K562 (cell line): ENCODE measurements around the gene DTNBP1. TPM values are rescaled to one million over a fixed set of nuclear protein-coding genes. Genes with fewer than 3 reads are reported as not detected.

ENCODE experiments used
- FOXK1 ChIP-seq: sonication (generic); formaldehyde crosslinking; IDR thresholded peaks from 2 replicates; pipeline ENCODE4 v1.8.0; 2022; ENCODE audit warnings: missing genetic modification reagents, mild to moderate bottlenecking, borderline replicate concordance
- GABPA ChIP-seq: fragments of 200-800 bp; sonication (Bioruptor generic); conservative IDR thresholded peaks from 2 replicates; pipeline ENCODE4 v1.6.1; 2016; ENCODE audit warnings: low read depth, missing genetic modification characterization, missing compliant biosample characterization
- NEUROD1 ChIP-seq: fragments of 150-350 bp; IDR thresholded peaks from 2 replicates; pipeline ENCODE4 v1.6.1; 2014; ENCODE audit warnings: borderline replicate concordance, low read length, low read depth; ENCODE audit not compliant: partially characterized antibody
- NFIC ChIP-seq: fragments of 450-650 bp; IDR thresholded peaks from 2 replicates; pipeline ENCODE4 v1.6.1; 2017; ENCODE audit warnings: mild to moderate bottlenecking, inconsistent platforms
- NFIX ChIP-seq: fragments of 250-450 bp; sonication (Bioruptor Pico); IDR thresholded peaks from 2 replicates; pipeline ENCODE4 v1.4.0; 2020; ENCODE audit warnings: low read depth, mild to moderate bottlenecking, moderate library complexity
- NONO ChIP-seq, 2 experiments: fragments of 200-400 bp in 1 of 2; fragments of 450-650 bp in 1 of 2; formaldehyde crosslinking in 1 of 2; IDR thresholded peaks; 2 replicates each; pipeline ENCODE4 v1.6.1; 2017; ENCODE audit warnings: low read depth in 2 of 2, mild to moderate bottlenecking in 2 of 2, moderate library complexity in 2 of 2, low read length in 1 of 2
- RFX1 ChIP-seq: fragments of 450-650 bp; IDR thresholded peaks from 2 replicates; pipeline ENCODE4 v1.6.1; 2016; ENCODE audit warnings: mild to moderate bottlenecking, moderate library complexity
- ZNF124 ChIP-seq: sonication (generic); formaldehyde crosslinking; IDR thresholded peaks from 2 replicates; pipeline ENCODE4 v1.8.1; 2022; ENCODE audit warnings: missing genetic modification reagents
- ZNF232 ChIP-seq: sonication (generic); formaldehyde crosslinking; IDR thresholded peaks from 2 replicates; pipeline ENCODE4 v1.8.0; 2022; ENCODE audit warnings: mild to moderate bottlenecking, missing genetic modification reagents
- polyA plus RNA-seq, 8 experiments: library from polyadenylated mRNA; depleted of rRNA in 4 of 8; stranded (reverse) in 5 of 8; unstranded in 3 of 8; fragments of >200 nt; fragmentation: Nextera tagmentation in 2 of 8; fragmentation: Illumina TruSeq in 1 of 8; extraction: Ambion mirVana in 2 of 8; extraction: Trizol in 1 of 8; gene quantifications; 2 replicates each; pipeline versions ENCODE4 v1.2.1 to v1.2.3, GENCODE V29; 2011 to 2014; ENCODE audit warnings: inconsistent platforms in 1 of 8, missing spikeins in 1 of 8
- total RNA-seq, 7 experiments: library from RNA; depleted of rRNA in 6 of 7; stranded (reverse); fragments of >200 nt in 6 of 7; fragmentation: Illumina TruSeq in 2 of 7; extraction: Trizol in 2 of 7; gene quantifications; 2 replicates each; pipeline versions ENCODE4 v1.2.1 to v1.2.3, GENCODE V29; 2011 to 2021; ENCODE audit warnings: low replicate concordance in 1 of 7
- TF ChIP-seq, protein P1 (sequence below): fragments of 450-650 bp; formaldehyde crosslinking; IDR thresholded peaks from 2 replicates; pipeline ENCODE4 v1.4.0; 2022; ENCODE audit warnings: missing genetic modification characterization
- TF ChIP-seq, protein P2 (sequence below): sonication (generic); formaldehyde crosslinking; IDR thresholded peaks from 2 replicates; pipeline ENCODE4 v1.8.0; 2023; ENCODE audit warnings: missing genetic modification reagents, mild to moderate bottlenecking, borderline replicate concordance
- TF ChIP-seq, protein P3 (sequence below), 2 experiments: fragments of 450-650 bp; IDR thresholded peaks; 2 replicates each; pipeline ENCODE4 v1.6.1; 2016
- TF ChIP-seq, protein P4 (sequence below): fragments of 250-450 bp; sonication (Bioruptor Pico); IDR thresholded peaks from 2 replicates; pipeline ENCODE4 v1.5.0; 2020; ENCODE audit warnings: mild to moderate bottlenecking
- TF ChIP-seq, protein P5 (sequence below): sonication (generic); formaldehyde crosslinking; IDR thresholded peaks from 2 replicates; pipeline ENCODE4 v1.8.0; 2023; ENCODE audit warnings: mild to moderate bottlenecking, missing genetic modification reagents

Gene DTNBP1
- total and polyA plus RNA-seq, 9 of the 15 experiments (the other 6 are each of a cell fraction or from before 2014, with no cell fraction given): 16.7 to 54.5 (median 21.4) TPM

DNA sequence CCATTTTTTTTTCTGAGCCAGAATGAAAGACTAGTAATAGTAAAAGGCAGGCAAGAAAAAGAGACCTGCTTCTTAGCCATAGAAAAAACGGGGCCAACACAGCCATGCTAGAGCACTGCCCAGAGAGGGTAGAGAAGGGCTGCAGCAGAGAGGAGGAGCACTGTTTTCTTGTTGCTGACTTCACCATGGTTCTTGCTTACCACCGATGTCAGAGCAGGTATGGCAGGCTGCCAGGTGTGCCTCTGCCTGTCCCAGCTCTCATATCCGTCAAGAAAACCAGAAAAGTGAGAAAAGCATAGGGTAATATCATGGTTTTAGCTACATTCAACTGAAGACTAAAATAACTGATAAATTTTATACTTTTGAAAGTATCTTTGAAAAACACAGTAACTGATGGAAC lies 60.7 kb downstream of the DTNBP1 start (continued):
- TF ChIP-seq, protein P1, sequence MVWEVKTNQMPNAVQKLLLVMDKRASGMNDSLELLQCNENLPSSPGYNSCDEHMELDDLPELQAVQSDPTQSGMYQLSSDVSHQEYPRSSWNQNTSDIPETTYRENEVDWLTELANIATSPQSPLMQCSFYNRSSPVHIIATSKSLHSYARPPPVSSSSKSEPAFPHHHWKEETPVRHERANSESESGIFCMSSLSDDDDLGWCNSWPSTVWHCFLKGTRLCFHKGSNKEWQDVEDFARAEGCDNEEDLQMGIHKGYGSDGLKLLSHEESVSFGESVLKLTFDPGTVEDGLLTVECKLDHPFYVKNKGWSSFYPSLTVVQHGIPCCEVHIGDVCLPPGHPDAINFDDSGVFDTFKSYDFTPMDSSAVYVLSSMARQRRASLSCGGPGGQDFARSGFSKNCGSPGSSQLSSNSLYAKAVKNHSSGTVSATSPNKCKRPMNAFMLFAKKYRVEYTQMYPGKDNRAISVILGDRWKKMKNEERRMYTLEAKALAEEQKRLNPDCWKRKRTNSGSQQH (CRISPR knock-in tag): no peak
- TF ChIP-seq NFIC: peak; percentile 85
- TF ChIP-seq NFIX (CRISPR knock-in tag): 0 out of 2 replicates have a peak, but pooled peaks have one; percentile 27
- TF ChIP-seq GABPA (tag): no peak
- no peak for TF ChIP-seq FOXK1 (CRISPR knock-in tag)
- TF ChIP-seq, protein P2, sequence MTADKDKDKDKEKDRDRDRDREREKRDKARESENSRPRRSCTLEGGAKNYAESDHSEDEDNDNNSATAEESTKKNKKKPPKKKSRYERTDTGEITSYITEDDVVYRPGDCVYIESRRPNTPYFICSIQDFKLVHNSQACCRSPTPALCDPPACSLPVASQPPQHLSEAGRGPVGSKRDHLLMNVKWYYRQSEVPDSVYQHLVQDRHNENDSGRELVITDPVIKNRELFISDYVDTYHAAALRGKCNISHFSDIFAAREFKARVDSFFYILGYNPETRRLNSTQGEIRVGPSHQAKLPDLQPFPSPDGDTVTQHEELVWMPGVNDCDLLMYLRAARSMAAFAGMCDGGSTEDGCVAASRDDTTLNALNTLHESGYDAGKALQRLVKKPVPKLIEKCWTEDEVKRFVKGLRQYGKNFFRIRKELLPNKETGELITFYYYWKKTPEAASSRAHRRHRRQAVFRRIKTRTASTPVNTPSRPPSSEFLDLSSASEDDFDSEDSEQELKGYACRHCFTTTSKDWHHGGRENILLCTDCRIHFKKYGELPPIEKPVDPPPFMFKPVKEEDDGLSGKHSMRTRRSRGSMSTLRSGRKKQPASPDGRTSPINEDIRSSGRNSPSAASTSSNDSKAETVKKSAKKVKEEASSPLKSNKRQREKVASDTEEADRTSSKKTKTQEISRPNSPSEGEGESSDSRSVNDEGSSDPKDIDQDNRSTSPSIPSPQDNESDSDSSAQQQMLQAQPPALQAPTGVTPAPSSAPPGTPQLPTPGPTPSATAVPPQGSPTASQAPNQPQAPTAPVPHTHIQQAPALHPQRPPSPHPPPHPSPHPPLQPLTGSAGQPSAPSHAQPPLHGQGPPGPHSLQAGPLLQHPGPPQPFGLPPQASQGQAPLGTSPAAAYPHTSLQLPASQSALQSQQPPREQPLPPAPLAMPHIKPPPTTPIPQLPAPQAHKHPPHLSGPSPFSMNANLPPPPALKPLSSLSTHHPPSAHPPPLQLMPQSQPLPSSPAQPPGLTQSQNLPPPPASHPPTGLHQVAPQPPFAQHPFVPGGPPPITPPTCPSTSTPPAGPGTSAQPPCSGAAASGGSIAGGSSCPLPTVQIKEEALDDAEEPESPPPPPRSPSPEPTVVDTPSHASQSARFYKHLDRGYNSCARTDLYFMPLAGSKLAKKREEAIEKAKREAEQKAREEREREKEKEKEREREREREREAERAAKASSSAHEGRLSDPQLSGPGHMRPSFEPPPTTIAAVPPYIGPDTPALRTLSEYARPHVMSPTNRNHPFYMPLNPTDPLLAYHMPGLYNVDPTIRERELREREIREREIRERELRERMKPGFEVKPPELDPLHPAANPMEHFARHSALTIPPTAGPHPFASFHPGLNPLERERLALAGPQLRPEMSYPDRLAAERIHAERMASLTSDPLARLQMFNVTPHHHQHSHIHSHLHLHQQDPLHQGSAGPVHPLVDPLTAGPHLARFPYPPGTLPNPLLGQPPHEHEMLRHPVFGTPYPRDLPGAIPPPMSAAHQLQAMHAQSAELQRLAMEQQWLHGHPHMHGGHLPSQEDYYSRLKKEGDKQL: no peak
- no peak for TF ChIP-seq ZNF124 (CRISPR knock-in tag)
- no peak for TF ChIP-seq ZNF232 (CRISPR knock-in tag)
- TF ChIP-seq, protein P3, sequence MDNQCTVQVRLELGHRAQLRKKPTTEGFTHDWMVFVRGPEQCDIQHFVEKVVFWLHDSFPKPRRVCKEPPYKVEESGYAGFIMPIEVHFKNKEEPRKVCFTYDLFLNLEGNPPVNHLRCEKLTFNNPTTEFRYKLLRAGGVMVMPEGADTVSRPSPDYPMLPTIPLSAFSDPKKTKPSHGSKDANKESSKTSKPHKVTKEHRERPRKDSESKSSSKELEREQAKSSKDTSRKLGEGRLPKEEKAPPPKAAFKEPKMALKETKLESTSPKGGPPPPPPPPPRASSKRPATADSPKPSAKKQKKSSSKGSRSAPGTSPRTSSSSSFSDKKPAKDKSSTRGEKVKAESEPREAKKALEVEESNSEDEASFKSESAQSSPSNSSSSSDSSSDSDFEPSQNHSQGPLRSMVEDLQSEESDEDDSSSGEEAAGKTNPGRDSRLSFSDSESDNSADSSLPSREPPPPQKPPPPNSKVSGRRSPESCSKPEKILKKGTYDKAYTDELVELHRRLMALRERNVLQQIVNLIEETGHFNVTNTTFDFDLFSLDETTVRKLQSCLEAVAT (IDR thresholded peaks at IDR 0.05): no peak
- no peak for TF ChIP-seq NEUROD1
- TF ChIP-seq RFX1: no peak
- TF ChIP-seq, protein P4, sequence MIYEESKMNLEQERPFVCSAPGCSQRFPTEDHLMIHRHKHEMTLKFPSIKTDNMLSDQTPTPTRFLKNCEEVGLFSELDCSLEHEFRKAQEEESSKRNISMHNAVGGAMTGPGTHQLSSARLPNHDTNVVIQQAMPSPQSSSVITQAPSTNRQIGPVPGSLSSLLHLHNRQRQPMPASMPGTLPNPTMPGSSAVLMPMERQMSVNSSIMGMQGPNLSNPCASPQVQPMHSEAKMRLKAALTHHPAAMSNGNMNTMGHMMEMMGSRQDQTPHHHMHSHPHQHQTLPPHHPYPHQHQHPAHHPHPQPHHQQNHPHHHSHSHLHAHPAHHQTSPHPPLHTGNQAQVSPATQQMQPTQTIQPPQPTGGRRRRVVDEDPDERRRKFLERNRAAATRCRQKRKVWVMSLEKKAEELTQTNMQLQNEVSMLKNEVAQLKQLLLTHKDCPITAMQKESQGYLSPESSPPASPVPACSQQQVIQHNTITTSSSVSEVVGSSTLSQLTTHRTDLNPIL (CRISPR knock-in tag): no peak
- no peak for TF ChIP-seq NONO (IDR thresholded peaks at IDR 0.05; ENCODE audit: low read depth in 2 of 2, low read length in 1 of 2)
- TF ChIP-seq, protein P5, sequence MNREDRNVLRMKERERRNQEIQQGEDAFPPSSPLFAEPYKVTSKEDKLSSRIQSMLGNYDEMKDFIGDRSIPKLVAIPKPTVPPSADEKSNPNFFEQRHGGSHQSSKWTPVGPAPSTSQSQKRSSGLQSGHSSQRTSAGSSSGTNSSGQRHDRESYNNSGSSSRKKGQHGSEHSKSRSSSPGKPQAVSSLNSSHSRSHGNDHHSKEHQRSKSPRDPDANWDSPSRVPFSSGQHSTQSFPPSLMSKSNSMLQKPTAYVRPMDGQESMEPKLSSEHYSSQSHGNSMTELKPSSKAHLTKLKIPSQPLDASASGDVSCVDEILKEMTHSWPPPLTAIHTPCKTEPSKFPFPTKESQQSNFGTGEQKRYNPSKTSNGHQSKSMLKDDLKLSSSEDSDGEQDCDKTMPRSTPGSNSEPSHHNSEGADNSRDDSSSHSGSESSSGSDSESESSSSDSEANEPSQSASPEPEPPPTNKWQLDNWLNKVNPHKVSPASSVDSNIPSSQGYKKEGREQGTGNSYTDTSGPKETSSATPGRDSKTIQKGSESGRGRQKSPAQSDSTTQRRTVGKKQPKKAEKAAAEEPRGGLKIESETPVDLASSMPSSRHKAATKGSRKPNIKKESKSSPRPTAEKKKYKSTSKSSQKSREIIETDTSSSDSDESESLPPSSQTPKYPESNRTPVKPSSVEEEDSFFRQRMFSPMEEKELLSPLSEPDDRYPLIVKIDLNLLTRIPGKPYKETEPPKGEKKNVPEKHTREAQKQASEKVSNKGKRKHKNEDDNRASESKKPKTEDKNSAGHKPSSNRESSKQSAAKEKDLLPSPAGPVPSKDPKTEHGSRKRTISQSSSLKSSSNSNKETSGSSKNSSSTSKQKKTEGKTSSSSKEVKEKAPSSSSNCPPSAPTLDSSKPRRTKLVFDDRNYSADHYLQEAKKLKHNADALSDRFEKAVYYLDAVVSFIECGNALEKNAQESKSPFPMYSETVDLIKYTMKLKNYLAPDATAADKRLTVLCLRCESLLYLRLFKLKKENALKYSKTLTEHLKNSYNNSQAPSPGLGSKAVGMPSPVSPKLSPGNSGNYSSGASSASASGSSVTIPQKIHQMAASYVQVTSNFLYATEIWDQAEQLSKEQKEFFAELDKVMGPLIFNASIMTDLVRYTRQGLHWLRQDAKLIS: no peak
